ENCODE data around the gene RIPOR3. TPM values are rescaled to one million over a fixed set of nuclear protein-coding genes. Genes with fewer than 3 reads are reported as not detected.

The RIPOR3 gene
- total RNA-seq, 1 donor from 2014 or later = 1.7 TPM

DNA sequence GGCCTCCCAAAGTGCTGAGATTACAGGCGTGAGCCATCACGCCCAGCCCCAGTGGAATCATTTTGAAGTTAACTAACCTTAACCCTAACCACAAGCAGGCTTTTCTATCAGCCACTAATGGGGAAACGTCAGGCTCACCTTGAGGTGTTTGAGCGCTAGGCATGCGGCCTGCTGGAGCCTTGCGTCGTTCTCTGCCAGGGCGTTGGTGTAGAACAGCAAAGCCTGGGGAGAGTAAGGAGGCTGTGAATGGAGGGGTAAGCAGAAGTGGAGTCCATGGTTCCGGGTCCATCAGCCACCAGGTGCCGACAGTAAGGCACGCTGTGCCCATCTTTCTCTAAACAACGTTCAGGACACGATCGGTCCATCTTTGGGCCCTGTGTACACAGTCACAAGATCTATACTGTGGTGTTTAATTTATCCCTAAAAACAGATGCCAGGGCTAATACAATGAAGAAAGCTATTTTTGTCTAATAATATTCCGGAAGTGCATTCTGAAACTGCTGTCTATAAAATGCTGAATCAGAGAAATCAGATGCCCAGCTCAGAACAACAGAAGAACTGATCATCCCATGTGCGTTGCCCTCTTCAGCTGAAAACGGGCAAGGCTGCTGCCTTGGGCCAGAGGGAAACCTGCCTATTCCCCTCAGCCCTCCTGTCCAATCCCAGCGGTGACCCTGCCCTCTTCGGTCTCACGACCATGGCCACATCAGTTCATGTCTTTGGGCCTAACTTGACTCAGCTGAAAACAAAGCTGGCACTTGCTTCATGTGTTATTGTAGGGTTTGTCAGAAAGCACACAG lies 101.6 kb downstream of the RIPOR3 start:
- DNase-seq = no peak

DNA sequence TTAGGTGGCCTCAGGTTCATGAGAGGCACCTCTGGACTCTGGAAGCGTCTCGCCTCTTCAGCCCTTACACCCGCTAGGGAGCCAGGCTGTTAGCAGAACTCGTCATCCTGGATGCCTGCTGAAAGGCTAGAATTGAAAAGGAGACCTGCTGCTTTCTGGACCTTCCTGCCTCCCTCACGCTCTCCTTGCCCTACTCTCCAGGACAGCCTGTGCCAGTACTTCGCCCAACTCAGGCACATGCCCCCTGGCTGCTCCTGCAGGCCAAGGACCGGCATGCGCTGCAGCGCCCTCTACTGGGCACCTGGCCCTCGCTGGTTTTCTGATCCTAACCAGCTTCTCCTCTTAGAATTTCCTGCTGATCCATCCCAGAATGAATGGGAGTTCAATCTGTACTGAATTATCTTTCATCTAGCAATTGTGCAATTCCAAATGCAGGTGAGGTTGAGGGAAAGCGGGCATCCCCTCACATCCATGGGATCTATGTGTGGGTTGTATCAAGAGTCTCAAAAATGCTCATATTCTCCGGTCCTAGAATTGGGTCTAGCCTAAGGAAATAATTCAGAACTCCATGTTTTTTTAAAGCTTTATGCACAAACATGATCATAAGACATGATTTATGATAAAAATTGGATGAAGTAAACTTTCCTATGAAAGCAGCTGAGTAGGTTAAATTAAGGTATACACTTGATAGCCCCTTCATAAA lies 103.2 kb downstream of the RIPOR3 start:
- peak; percentile 31 for DNase-seq

DNA sequence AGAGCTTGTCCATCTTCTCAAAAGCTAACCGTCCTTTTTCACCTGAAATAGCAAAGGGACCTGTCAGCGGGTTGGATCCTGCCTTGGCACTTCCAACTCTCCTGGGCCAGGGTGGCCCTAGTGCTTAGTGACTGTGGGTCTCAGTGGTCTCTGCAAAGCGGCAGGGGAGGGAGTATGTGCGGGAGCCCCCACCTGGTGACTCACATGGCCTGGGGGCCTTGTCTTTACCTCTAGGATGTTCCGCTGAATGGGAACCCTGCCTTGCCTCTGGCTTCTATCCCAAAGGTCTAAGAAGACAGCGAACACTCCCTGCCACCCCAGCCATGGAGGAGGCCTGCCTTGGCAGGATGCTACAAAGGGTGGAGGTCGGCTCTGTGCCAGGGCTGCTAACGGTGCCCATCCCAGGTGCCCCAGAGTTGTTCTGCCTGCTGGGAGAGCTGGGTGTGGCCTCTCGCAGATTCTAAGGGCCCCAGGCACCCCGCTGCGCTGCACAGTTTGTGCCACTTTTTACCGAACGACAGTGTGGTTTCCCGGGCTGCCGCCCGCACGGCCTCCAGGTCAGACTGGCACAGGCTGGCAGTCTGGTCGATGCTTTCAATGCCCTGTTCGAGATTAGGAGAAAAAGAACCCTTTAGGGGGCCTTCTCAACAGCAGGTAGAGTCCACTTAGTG lies 103.9 kb downstream of the RIPOR3 start:
- no peak for DNase-seq

DNA sequence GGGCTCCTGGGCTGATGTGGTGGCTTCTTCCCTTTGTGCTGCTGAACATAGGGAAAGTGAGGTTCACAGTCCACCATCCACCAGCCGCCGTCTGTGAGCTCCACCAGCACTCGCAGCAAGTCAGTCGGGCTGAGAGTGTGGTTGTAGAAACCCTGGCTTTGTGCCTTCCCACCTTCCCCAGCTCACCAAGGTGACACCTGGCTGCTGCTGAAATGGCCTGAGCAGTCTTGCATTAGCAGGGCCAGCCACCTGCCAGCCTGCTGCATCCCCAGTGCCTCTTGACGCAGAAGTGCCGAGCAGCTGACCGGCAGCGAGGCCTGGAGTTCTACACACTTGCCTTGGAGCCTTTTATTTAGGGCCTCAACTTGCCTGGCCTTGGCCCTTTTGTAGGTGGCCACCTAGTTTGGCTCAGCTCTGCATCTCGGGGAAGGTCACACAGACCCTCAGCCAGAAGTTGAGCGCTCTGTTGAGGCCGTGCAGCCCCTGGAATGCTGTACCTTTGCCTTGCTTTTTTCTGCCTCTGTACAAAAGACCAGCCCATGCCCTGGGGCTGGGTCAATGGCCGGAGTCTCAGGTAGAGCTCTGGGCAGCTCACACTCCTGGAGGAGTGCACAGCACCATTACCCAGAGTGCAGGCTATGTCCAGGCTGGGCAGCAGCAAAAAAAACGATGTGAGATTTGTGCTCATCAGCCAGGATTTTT lies 104.7 kb downstream of the RIPOR3 start:
- no peak for DNase-seq

DNA sequence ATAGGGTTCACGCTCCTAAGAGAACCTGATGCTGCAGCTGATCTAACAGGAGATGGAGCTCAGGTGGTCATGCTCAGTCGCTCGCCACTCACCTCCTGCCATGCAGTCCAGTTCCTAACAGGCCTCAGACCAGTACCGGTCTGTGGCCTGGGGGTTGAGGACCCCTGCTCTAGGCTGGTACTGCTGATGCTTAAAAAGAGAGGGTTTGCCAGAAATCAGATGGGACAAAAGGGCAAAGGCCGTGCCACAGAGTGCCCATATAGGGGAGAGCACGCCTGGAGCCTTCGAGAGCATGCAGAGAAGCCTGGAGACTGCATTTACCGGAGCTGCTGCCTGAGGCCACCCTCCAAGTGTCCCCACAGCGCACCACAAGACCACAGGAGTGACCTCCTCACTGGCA lies 105.7 kb downstream of the RIPOR3 start:
- DNase-seq = no peak

DNA sequence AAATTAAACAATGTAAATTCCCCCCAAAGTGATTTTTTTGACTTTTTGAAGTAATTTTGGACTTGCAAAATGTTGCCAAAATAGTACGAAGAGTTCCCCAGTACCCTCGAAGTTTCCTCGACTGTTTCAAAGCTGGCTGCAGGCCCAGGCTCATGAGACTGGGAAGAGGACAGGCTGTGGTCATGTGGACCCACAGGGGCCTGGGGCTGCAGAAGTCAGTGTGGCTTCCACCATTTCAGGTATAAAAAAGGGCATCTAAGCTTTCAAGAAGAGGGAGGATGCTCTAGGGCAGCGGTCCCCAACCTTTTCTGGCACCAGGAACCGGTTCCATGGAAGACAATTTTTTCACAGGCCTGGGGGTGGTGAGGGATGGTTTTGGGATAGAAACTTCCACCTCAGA lies 106.1 kb downstream of the RIPOR3 start:
- DNase-seq = no peak

DNA sequence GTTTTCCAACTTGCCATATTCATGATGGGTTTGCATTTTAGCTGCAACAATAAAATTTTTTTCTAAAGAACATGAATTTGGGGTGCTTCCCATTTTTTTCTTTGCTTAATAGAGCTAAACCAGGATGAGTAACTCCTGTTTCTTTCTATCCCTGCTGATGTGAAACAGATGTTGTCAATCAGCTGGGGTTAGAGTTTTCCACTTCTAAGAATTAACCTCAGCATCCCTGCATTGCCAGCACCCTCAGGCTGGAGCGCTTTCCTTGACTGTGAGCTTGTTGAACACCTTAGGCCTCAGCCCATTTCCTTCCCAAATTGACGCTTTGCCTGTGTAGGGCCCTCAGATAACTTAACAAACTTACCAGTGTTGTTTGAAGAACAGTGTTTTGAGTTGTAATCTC lies 106.7 kb downstream of the RIPOR3 start:
- no peak for DNase-seq

DNA sequence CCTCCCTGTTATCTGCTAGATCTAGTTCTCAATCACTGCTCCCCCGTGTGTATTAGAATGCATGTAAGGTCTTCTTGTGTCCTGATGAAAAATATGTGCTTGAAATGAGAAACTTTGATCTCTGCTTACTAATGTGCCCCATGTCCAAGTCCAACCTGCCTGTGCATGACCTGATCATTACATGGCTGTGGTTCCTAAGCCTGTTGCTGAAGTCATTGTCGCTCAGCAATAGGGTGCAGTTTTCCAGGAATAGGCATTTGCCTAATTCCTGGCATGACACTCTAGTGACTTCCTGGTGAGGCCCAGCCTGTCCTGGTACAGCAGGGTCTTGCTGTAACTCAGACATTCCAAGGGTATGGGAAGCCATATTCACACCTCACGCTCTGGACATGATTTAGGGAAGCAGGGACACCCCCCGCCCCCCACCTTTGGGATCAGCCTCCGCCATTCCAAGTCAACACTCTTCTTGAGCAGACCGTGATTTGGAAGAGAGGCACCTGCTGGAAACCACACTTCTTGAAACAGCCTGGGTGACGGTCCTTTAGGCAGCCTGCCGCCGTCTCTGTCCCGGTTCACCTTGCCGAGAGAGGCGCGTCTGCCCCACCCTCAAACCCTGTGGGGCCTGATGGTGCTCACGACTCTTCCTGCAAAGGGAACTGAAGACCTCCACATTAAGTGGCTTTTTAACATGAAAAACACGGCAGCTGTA lies 107.7 kb downstream of the RIPOR3 start:
- DNase-seq = no peak

DNA sequence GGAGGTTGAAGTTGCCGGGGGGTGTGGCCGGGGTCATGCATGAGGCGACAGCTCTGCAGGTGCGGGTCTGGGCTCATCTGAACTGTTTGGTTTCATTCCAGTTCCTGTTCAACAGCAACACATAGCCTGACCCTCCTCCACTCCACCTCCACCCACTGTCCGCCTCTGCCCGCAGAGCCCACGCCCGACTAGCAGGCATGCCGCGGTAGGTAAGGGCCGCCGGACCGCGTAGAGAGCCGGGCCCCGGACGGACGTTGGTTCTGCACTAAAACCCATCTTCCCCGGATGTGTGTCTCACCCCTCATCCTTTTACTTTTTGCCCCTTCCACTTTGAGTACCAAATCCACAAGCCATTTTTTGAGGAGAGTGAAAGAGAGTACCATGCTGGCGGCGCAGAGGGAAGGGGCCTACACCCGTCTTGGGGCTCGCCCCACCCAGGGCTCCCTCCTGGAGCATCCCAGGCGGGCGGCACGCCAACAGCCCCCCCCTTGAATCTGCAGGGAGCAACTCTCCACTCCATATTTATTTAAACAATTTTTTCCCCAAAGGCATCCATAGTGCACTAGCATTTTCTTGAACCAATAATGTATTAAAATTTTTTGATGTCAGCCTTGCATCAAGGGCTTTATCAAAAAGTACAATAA lies 108.6 kb downstream of the RIPOR3 start:
- no peak for DNase-seq

DNA sequence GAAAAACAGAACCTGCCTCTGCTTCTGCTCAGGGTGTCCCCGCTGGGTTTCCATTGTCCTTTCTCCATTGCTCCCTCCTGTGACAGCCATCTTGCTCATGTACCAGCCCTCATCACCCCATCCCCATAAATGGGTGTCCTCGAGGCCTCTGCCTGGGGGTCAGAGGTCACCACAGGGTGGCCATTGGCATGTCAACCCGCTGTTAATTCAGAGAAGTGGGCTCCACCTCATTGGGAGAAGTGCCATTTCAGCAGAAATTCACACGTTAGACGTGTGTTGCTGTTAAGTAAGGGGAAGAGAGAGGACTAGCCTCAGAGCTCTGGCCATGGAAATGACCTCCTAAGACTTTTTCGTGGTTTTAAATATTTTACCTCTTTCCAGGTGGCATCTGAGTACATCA lies 109.2 kb downstream of the RIPOR3 start:
- DNase-seq = no peak

DNA sequence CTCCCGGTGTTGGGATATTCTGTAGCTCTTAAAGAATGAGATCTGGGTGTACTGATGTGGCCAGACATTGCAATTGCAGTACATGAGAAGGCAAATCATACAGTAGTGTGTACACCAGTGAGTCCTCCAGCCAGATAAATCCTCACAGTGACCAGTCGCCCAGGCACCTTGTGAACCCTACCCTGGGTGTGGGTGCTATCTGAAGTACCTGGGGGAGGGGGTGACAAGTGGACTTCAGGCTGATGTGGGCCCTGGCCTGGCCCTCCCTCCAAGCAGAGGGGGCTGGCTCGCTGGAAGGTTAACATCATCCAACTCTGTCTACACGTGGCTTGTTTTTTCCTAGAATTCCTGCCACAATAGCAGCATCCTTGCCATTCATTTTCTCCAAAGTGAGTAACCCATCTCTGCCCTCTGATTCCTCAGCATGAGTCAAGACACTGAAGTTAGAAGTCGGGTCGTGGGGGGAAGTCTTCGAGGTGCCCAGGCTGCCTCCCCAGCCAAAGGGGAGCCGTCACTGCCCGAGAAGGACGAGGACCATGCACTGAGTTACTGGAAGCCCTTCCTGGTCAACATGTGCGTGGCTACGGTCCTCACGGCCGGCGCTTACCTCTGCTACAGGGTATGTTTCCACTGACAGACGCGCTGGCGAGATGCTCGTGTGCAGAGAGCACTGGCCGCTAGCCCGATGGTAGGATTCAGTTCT lies 110.3 kb downstream of the RIPOR3 start:
- DNase-seq = no peak

DNA sequence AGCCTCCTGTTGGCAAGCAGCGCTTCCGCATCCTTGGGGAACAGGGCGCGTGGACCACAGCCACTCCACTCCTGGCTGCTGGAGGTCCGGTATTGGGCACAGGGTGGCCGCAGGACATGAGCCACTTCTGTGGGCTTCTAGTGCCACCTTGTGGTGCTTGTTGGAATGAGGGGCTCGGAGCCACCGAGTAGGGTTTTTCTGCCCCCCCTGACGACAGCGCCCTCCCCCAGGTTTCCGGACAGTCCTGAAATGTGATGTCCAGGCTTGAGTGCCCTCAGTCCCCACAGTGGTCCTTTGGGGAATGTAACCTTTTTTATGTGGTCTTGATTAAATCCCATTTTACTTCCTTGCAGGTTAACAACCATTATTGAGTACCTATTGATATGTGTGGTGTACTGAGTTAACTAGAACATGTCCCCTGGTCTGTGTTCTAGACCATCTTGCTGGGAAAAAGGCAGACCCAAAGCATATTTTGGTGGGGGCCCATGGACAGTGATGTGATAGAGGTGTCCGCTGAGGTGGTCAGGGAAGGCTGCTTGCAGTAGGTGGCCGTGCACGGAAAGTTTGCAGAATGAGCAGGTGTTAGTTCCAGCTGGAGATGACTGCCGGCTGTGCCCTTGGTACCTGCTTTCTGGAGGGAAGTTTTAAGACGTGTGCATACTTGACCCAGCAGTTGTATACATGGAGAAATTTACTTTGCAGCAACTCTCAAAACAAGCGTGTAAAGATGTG lies 111.2 kb downstream of the RIPOR3 start:
- no peak for DNase-seq

DNA sequence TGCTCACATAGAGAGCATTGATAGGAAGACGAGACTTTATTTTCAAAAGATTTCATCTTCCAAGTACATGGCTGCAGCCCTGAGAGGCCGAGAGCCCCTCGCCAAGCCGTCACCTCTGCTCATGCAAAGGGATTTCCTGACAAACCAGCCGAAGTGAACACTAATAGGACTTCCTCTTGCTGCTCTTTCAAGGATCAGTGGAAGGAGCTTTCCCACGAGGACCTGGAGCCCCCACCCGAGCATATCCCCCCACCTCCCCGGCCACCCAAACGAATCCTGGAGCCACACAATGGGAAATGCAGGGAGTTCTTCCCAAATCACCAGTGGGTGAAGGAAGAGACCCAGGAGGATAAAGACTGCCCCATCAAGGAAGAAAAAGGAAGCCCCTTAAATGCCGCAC lies 111.8 kb downstream of the RIPOR3 start:
- no peak for DNase-seq

DNA sequence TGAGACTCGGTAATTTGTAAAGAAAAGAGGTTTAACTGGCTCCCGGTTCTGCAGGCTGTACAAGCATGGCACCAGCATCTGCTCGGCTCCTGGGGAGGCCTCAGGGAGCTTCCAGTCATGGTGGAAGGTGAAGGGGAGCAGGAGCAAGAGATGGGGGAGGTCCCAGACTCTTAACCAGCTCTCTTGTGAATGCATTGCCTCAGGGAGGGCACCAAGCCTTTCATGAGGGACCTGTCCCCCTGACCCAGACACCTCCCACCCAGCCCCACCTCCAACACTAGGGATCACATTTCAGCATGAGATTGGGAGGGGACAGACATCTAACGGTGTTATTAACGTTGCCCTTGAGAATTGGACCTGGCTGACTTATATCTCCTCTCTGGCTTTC lies 112.6 kb downstream of the RIPOR3 start:
- no peak for DNase-seq

DNA sequence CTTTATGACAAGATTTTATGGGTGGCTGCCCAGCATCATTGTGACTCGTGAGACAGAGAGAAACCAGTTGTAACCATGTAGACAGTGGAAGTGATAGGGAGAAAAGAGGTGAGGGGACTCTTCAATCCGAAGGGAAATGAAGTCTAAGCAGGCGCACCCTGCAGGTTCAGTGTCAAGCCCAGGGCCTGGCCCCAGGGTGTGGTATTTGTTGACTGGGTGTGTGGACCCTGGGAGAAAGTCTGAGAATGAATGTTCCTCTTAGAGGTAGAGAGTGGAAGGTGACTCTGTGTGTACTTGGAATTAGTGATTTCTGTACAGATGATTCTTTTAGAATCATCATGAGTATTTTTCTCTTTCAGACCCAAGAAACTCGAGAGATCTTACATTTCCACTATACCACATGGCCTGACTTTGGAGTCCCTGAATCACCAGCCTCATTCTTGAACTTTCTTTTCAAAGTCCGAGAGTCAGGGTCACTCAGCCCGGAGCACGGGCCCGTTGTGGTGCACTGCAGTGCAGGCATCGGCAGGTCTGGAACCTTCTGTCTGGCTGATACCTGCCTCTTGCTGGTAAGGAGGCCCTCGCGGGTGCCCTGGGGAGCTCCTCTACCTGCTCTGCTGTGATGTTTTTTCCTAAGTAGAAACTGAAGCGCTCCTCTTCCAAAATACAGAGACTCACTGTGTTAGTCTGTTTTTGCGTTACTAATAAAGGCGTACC lies 113.1 kb downstream of the RIPOR3 start:
- DNase-seq = no peak

DNA sequence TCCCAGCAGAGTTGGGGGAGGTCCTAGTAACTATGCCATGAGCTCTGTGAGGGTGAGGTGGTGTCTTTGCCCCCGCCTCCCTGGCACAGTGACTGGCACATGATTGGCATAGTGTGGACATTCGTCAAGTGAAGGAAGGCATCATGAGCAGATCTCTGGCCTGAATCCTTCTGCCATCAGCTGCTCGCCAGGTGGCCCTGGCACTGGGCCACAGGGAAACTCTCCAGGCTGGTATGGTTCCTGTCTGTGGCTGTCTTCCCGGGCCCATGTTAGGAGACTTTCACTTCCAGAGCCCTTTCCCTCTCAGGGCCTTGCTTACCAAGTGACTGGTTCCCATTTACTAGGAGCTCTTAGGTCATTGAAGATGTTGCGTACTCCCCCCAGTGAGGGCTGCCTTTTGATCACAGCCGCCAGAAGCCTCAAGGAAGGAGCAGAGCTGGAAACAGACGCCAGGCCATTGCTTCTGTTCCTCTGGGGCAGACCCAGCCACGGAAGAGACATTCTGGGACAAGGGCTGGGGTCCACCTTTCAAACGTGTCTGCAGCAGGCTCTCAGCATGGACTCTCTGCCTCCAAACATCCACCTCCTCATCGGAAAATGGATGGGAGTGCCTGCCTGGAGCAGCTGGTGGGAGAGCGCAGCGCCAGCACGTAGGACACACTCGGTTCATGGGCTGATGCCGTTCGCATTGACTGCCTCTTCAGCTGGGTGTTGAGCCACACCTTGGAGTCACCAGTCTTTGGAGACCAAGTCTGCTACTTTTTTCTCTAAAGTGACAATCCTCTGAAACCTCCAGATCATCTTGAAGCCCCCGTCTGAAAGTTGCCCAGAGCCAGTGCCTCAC lies 113.9 kb downstream of the RIPOR3 start:
- no peak for DNase-seq

DNA sequence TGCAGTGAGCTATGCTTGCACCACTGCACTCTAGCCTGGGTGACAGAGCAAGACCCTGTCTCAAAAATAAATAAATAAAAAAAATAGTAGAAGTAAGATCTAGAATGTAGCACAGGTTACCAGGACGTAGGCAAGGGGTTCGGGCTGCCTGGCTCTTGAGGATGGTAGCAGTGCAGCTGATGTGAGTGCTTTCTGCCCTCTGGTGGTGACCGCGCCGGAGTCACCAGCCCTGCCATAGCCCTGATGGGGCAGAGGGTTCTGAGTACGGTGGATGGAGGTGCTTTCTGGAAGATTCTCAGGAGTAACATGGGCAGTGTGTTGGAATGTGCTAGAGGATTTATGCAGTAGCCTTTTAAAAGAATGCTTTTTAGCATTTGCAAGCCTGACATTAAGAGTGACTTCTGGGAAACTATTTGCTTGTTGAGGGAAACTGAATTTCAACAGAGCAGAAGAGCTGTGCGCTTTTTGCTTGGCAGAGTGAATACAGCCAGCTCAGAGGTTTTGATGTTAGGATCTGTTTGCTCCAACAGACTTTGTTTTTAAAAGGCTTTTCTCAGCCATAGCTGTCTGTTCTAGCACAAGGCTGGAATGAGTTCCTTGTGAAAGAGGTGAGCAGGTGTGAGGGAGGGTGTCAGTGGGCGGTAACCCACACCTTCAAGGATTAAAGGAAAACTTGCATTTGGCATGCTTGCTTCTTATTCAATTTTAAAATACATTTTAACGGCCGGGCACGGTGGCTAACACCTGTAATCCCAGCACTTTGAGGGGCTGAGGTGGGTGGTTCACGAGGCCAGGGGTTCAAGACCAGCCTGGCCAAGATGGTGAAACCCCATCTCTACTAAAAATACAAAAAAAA lies 115.2 kb downstream of the RIPOR3 start:
- DNase-seq = peak; percentile 26

DNA sequence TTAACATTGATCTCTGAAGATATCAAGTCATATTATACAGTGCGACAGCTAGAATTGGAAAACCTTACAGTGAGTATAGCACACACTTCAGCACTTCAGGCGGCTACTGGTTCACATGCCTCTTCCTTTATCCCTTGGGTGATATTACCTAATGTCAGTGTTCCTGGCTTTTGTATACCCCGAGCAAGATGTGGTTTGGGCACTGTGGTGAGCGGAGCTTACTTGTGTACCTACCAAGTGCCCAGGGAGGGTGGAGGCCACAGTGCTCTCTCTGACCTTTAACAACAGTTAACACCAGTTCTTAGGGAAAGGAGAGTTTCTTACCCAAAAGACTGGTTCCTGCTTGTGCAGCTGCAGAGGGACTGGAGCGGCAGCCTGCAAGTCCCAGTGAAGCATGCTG lies 116.8 kb downstream of the RIPOR3 start:
- no peak for DNase-seq
